ENCODE results near the gene ATG2B.

DNA sequence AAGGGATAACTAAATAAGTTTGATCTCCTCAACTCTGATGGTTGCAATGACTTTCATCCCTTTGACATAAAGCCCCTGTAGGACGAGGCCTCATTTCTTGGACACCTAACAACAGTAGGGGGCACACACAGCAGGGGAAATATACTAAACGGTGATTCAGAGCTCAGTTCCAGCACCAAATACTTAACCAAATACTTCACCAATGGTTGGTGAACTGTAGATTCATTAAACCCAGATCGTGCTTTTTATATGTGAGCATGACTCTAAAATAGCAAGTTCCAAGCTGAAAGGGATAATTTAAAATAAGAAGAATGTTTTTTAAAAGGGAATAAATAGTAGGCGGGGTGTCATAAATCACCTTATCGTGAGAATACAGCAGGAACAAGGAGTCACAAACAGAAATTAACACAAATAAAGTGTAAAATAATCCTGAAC is 53.2 kb downstream of the ATG2B start:
- TF ChIP-seq POLR2AphosphoS5 (IDR thresholded peaks at IDR 0.05; ENCODE audit: borderline replicate concordance, low read depth, low read length): no peak
- TF ChIP-seq EZH2 (IDR thresholded peaks at IDR 0.05): no peak
- TF ChIP-seq FOXP2 (optimal IDR thresholded peaks at IDR 0.05; ENCODE audit: control extremely low read depth, extremely low read length, insufficient read depth): no peak
